ENCODE data around the gene NES. TPM values are rescaled to one million over a fixed set of nuclear protein-coding genes. Genes with fewer than 3 reads are reported as not detected.

NES gene
- total and polyA plus RNA-seq, 2 experiments from 2014 or later: 25.0 to 95.9 TPM

- H3K9me3 Mint-ChIP-seq: no peaks in the 10 kb centered on the region; the same call in 2 of the 3 replicates
- Histone ChIP-seq H3K4me3 (peak overlapping the region; percentile 51), H3K79me2 (replicated peaks; ENCODE audit: insufficient read depth) (no peaks in the 10 kb centered on the region), H3K4me1 (ENCODE audit: insufficient read depth) (peaks cover 53% of the 10 kb centered on the region), H3K27ac (ENCODE audit: low read depth) (peak overlapping the region; percentile 97), H3K27me3 (ENCODE audit: insufficient read depth) (peaks cover 22% of the 10 kb centered on the region), H4K20me1 (replicated peaks; ENCODE audit: insufficient read depth) (no peaks in the 10 kb centered on the region), H3K36me3 (ENCODE audit: insufficient read depth) (no peaks in the 10 kb centered on the region; the same call in 1 of the 2 replicates), H2AFZ (peak overlapping the region; percentile 78), H3K9me2 (ENCODE audit: insufficient read depth) (no peaks in the 10 kb centered on the region), H3F3A (replicated peaks; ENCODE audit: low read depth) (peaks cover 36% of the 10 kb centered on the region), H3K4me2 (peak overlapping the region; percentile 81)
- DNase-seq (ENCODE audit: low spot score) (peak; percentile 66), ATAC-seq (peak; percentile 1)
- peaks cover 16% of the 10 kb centered on the region for H3K36me3 Mint-ChIP-seq (ENCODE audit: low read depth)
- peaks cover 22% of the 10 kb centered on the region for H3K27me3 Mint-ChIP-seq (ENCODE audit: insufficient read depth, low read depth, poor library complexity)
- H3K4me3 Mint-ChIP-seq: peak overlapping the region; percentile 55; the same call in 2 of the 3 replicates
- peaks cover 61% of the 10 kb centered on the region for H3K4me1 Mint-ChIP-seq
- H3K27ac Mint-ChIP-seq: peak overlapping the region; percentile 43
- TF ChIP-seq REST (IDR thresholded peaks at IDR 0.05; ENCODE audit: unreplicated experiment) (no peak), CTCF (conservative IDR thresholded peaks at IDR 0.05; ENCODE audit: low read depth in 2 of 2) (no peak), ZNF462 (CRISPR knock-in tag; IDR thresholded peaks at IDR 0.05) (no peak), ZNF331 (CRISPR knock-in tag; IDR thresholded peaks at IDR 0.05; ENCODE audit: low read depth) (no peak), EZH2 (IDR thresholded peaks at IDR 0.05; ENCODE audit: low read depth, unreplicated experiment) (no peak), ZNF114 (CRISPR knock-in tag; IDR thresholded peaks at IDR 0.05) (no peak), CREB1 (CRISPR knock-in tag; IDR thresholded peaks at IDR 0.05; ENCODE audit: low read depth) (no peak), EZH2phosphoT487 (IDR thresholded peaks at IDR 0.05; ENCODE audit: unreplicated experiment) (no peak), JUNB (IDR thresholded peaks at IDR 0.05; ENCODE audit: unreplicated experiment) (no peak), POLR2AphosphoS5 (IDR thresholded peaks at IDR 0.05; ENCODE audit: low read depth) (no peak), NANOG (IDR thresholded peaks at IDR 0.05; ENCODE audit: borderline replicate concordance) (no peak), STAT1 (IDR thresholded peaks at IDR 0.05; ENCODE audit: unreplicated experiment) (no peak), ETS1 (IDR thresholded peaks at IDR 0.05) (no peak)
Measured at GRCh38 chr1:156693848-156694689, 16.9 kb upstream of the NES start.
